Activated naive CD4-positive, alpha-beta T cell treated with anti-CD3 and anti-CD28 coated beads, Interleukin-2, amount 50 U/mL, for 72 hours (primary cell): ENCODE results near the gene ECE1. TPM values are rescaled to one million over a fixed set of nuclear protein-coding genes. Genes with fewer than 3 reads are reported as not detected.

Source experiments
- ATAC-seq, 2 donors: fragments of 150-1000 bp; cut with Tn5 transposase; 2 replicates each; pipeline ENCODE4 v1.10.0; 2021; ENCODE audit warnings: mild to moderate bottlenecking in 2 of 2, moderate library complexity in 2 of 2
- DNase-seq, 2 donors: peaks; one replicate each; pipeline ENCODE4 v3.0.0; 2021 to 2022; ENCODE audit warnings: low spot score in 2 of 2
- H3K27ac Mint-ChIP-seq, 2 donors: one replicate each; pipeline ENCODE4 v1.8.0; 2022; ENCODE audit warnings: mild to moderate bottlenecking in 2 of 2, mixed read lengths in 2 of 2
- H3K36me3 Mint-ChIP-seq, 2 donors: one replicate each; pipeline ENCODE4 v1.8.0; 2022; ENCODE audit warnings: mixed read lengths in 2 of 2
- H3K9me3 Mint-ChIP-seq, 2 donors: one replicate each; pipeline ENCODE4 v1.8.0; 2022; ENCODE audit warnings: mixed read lengths in 2 of 2
- total RNA-seq, 2 donors: library from RNA; stranded (reverse); gene quantifications; one replicate each; pipeline ENCODE4 v1.2.3, GENCODE V29; 2022

Gene ECE1
- total RNA-seq: 100 to 1,000 TPM; 111 to 118 TPM

- peak in 1 of 2 donors; percentile 37 for DNase-seq
These were observed at the start of gene ECE1 for GRCh38 chr1:21289700-21290545. Gene ECE1, minus strand, starts transcription at chr1:21290463. Its CDS starts 49 bp downstream, at chr1:21290414.

DNA sequence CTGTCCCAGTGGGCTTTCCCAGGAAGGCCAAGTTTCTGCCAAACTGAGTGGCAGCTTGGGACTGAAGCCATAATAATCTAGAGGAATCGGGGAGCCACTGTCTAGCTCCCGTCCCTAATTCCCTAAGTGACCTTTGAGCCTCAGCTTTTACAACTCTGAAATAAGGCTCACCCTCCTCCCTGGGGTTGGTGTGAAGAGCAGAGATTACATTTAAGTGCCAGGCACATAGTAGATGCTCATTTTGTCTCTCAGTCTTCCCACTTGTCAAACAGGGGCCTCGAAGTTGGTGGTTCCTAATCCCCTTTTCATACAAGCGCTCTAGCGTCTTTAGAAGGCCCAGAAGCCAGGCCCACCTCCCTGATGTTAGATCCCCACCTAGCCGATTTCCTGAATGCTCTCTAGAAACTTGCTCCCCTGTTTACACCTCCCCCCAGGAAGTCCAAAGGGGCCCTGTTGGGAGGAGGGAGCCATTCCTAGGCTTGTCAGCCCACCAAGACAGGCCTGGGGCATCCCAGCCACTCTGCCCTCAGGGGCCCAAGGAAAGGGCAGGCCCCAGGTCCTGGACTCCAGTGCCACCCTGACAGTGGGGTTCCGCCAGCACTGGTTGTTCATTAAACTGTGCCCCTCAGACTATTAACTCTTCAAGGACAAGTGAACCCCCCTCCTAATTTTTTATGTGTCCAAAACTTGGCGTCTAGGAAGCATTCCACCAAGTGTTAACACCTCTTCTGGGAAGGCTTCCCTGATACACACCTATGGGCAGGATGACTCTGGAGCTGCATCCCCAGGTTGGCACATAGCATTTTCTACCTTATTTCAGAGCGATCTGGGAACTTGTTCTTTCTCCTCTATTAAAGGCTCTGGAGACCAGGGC lies 49.3 kb upstream of the ECE1 start:
- H3K27ac Mint-ChIP-seq: peak overlapping the region in 1 of 2 donors; percentile 72
- peaks cover 12 to 36% of the 10 kb centered on the region in 2 donors for H3K36me3 Mint-ChIP-seq
- no peaks in the 10 kb centered on the region for H3K9me3 Mint-ChIP-seq

More at GRCh38 chr1:21289700-21290545, at the start of gene ECE1:
- Mint-ChIP-seq H3K27ac (peak within 1 kb of the TSS; percentile 77 to 93), H3K9me3 (no peaks in the 10 kb centered on the region), H3K36me3 (peaks cover 6 to 7% of the 10 kb centered on the region in 2 donors)
- ATAC-seq: no peak

GRCh38 chr1:21338573-21339355 lies 48.5 kb upstream of the ECE1 start:
- H3K36me3 Mint-ChIP-seq: peaks cover 9 to 31% of the 10 kb centered on the region in 2 donors

More for the DNA sequence above, 49.3 kb upstream of the ECE1 start:
- DNase-seq: no peak
- no peak for ATAC-seq

GRCh38 chr1:21337928-21338572 lies 47.8 kb upstream of the ECE1 start:
- Mint-ChIP-seq H3K9me3 (no peaks in the 10 kb centered on the region), H3K27ac (peak overlapping the region in 1 of 2 donors; percentile 36), H3K36me3 (peaks cover 2 to 24% of the 10 kb centered on the region in 2 donors)
- no peak for ATAC-seq
- DNase-seq: no peak

More at GRCh38 chr1:21338573-21339355, 48.5 kb upstream of the ECE1 start:
- H3K9me3 Mint-ChIP-seq: no peaks in the 10 kb centered on the region
- ATAC-seq: no peak
- peak overlapping the region in 1 of 2 donors; percentile 61 for H3K27ac Mint-ChIP-seq
- DNase-seq: no peak

DNA sequence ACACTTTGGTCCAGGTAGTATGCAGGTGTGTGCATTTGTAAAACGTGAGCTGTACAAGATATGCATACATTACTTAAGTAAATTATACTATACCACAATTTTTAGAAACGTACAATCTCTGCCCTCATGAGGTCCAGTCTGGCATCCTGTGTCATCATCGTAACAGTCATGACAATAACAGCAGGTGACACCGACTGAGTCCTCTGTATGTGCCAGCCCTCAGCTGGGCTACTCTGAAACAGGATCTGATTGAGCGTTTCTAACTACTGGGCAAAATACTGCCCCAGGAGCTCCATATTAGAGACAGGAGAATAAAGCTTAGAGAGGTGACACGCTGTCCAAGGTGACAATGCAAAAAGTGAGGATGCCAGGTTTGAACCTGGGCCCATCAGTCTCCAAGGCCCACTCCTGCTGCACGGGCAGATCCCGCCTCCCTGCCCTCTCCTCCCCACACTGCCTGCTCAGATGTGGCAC lies 47.2 kb upstream of the ECE1 start:
- no peak overlapping the region for H3K27ac Mint-ChIP-seq
- no peak for ATAC-seq
- DNase-seq: no peak
- H3K36me3 Mint-ChIP-seq: peaks cover 0 to 18% of the 10 kb centered on the region in 2 donors
- H3K9me3 Mint-ChIP-seq: no peaks in the 10 kb centered on the region

DNA sequence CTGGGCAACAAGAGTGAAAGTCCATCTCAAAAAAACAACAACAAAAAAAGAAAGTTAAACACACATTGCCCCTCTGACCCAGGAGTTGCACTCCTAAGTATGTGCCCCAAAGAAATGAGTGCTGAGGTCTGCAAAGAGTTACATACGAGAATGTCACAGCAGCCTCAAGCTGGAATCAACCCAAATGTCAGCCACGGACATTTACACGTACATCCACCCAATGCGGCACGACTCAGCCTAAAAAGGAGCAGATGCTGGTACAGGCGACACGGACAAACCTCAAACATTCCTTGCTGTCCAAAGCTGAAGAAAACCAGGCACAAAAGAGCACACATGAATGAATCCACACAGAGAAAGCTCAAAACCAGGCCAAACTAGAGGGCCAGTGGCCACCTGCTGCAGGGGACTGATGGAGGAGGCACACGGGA lies 46.8 kb upstream of the ECE1 start:
- ATAC-seq (no peak), DNase-seq (no peak)
- no peak overlapping the region for H3K27ac Mint-ChIP-seq
- peaks cover 0 to 13% of the 10 kb centered on the region in 2 donors for H3K36me3 Mint-ChIP-seq
- no peaks in the 10 kb centered on the region for H3K9me3 Mint-ChIP-seq

DNA sequence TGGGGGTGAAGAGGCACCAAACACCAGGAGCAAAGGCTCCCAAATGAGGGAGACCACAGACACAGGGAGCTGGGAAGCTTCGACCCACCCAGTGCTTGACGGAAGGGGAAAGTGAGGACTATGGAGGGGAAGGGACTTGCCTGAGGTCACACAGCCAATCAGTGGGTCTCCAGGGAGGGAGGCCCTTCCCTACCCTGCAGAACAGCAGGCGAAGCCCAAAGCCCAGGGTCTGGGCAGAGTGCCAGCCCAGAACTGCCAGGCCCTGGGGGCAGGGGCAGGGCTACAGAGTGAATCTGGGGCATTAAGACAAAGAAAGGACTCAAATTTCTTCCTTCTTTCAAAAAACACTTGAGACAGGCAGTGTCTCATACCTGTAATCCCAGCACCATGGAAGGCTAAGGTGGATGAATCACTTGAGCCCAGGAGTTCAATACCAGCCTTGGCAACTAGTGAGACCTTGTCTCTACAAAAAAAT lies 45.5 kb upstream of the ECE1 start:
- peak overlapping the region; percentile 91 to 99 for H3K27ac Mint-ChIP-seq
- DNase-seq: no peak
- no peak for ATAC-seq
- H3K36me3 Mint-ChIP-seq: peaks cover under 1 to 2% of the 10 kb centered on the region in 2 donors
- H3K9me3 Mint-ChIP-seq: no peaks in the 10 kb centered on the region

DNA sequence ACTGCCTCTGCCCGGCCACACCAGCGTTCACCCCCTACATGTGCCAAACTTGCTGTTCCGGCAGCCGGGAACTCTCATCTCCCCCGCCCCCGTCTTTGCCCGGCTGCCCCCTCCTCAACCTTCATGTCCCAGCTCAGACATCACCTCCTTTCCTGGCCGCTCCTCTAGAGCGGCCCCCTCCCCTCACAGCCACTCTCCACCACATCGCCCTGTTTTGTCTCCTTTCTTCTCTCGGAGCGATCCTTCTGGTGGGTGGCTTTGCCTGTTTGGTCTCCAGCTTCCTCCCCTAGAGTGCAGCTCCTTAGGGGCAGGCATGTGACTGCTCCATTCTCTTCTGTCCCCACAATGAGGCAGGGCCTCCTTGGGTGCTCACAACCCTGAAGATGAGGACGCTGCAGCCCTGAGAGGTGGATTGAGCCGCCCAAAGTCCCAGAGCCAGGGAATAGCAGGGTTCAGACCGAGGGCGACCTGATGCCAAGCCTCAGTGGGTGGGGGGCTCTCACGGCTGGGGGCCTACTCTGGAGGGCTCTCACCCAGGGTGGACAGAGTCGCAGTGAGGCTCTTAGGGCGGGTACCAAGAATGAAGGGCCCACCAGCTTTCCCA lies 44.9 kb upstream of the ECE1 start:
- DNase-seq (no peak), ATAC-seq (peak; percentile 1 to 3)
- Mint-ChIP-seq H3K27ac (peak overlapping the region; percentile 91 to 99), H3K9me3 (no peaks in the 10 kb centered on the region), H3K36me3 (peaks cover 5 to 6% of the 10 kb centered on the region in 2 donors)

- ATAC-seq: peak; percentile 84 to 90
- DNase-seq: peak; percentile 64 to 90
- Mint-ChIP-seq H3K27ac (peak overlapping the region; percentile 91 to 99), H3K9me3 (no peaks in the 10 kb centered on the region), H3K36me3 (peaks cover 5 to 8% of the 10 kb centered on the region in 2 donors)
These were observed 44.2 kb upstream of the ECE1 start for GRCh38 chr1:21334214-21335087.

GRCh38 chr1:21333824-21334213 lies 43.6 kb upstream of the ECE1 start:
- Mint-ChIP-seq H3K27ac (peak overlapping the region; percentile 91 to 99), H3K36me3 (peaks cover 5 to 14% of the 10 kb centered on the region in 2 donors)

DNA sequence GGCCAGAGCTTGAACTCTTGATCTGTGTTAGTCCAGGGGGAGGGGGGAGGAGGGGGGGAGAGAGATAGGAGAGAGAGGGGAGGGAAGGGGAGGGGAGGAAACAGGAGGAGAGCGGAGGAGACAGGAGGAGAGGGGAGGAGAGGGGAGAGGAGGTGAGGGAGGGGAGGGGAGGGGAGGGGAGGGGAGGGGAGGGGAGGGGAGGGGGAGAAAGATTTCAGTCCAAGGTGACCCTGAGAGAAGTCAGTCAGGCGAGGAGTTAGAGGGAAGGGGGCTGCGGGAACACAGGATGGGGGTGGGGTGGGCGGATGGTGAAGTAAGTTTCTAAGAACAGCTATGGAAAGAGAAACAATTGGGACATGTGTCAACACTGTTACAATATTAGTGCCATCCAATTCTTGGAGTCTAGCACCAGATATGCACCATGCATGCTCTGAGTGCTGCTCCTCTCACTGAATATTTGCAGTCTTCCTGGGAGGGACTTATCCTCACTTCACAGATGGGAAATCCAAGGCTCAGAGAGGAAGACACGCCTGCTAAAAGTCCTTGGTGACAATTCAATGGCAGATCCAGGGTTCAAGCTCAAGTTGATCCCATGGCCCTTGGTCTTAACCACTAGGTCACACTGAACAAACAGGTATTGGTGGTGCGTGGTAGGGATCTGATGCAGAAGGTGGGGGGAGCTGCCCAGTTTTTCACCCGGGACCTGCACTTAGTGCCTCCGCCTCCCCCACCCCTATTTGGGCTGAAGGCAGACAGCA lies 42.5 kb upstream of the ECE1 start:
- no peak for ATAC-seq
- DNase-seq: no peak
- Mint-ChIP-seq H3K36me3 (peaks cover 5 to 24% of the 10 kb centered on the region in 2 donors), H3K27ac (peak overlapping the region in 1 of 2 donors; percentile 77), H3K9me3 (no peaks in the 10 kb centered on the region)

More at GRCh38 chr1:21333824-21334213, 43.6 kb upstream of the ECE1 start:
- DNase-seq: no peak
- no peak for ATAC-seq
- H3K9me3 Mint-ChIP-seq: no peaks in the 10 kb centered on the region

DNA sequence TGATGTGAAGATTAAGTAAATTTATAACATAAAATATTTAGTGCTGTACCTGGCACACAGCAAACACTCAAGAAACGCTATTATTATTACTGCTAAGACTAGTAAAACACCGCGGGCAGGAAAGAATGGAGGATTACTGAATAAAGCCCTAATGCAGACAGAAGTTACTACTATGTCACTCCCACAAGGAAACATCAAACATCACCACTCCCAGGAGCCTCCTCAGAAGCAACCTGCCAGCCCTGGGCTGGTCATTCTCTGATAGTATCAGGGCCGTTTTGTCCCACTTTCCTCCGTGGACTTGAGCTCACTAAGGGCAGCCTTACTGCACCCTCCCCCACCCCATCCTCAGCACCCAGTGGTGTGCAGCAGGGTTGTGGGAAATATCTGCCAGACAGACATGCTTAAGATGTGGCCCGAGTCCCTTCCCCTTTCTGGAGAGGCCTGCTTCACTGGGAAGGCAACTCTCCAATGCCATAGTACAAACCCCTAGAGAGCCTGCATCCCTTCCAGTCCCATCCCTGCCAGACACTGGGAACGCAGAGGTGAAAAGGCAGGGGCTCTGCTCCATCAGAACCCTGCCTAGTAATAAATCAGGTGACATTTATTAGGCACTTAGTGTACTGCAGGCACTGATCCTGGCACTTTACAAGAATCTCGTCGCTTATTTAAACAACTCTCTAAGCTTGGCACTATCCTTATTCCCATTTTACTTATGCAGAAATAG lies 41.7 kb upstream of the ECE1 start:
- peaks cover 5 to 24% of the 10 kb centered on the region in 2 donors for H3K36me3 Mint-ChIP-seq
- H3K9me3 Mint-ChIP-seq: no peaks in the 10 kb centered on the region
- DNase-seq (no peak), ATAC-seq (no peak)
- peak overlapping the region in 1 of 2 donors; percentile 77 for H3K27ac Mint-ChIP-seq

DNA sequence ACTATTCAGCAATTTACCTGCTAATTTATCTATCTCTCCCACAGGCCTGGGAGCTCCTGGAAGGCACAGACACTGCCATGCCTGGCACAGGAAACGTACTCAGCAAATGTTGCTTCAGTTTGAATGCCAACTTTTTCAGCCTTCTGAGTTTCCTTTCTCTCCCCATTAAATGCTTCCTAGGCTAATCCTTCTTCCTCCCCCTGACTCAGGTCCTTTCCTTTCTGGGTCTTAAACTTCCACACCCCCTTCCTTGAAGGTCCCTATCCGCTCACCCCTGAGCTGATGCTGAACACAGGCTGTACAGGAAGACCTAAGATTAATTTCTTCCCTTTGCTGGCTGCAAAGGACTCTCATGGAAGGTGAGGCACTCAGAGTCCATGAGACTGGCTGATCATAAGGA lies 40.3 kb upstream of the ECE1 start:
- Mint-ChIP-seq H3K27ac (peak overlapping the region in 1 of 2 donors; percentile 93), H3K36me3 (peaks cover 5 to 24% of the 10 kb centered on the region in 2 donors), H3K9me3 (no peaks in the 10 kb centered on the region)
- no peak for ATAC-seq
- DNase-seq: no peak
